Chondrocyte (in vitro differentiated cells): ENCODE data around the gene PVR. TPM values are rescaled to one million over a fixed set of nuclear protein-coding genes. Genes with fewer than 3 reads are reported as not detected.
A peak's percentile ranks its signal among the peaks of the same experiment; 100 is the strongest.

Experiments
- DNase-seq: peaks from one replicate; pipeline ENCODE4 v3.0.0; 2021; ENCODE audit warnings: mixed read lengths, low spot score
- H3K27ac Mint-ChIP-seq: one replicate; pipeline ENCODE4 v1.8.0; 2021; ENCODE audit warnings: mild to moderate bottlenecking, moderate library complexity, mixed read lengths; ENCODE audit not compliant: unreplicated experiment
- H3K27me3 Mint-ChIP-seq: 2 replicates; pipeline ENCODE4 v1.8.0; 2021; ENCODE audit warnings: low read depth, mixed read lengths
- H3K36me3 Mint-ChIP-seq: 2 replicates; pipeline ENCODE4 v1.8.0; 2021; ENCODE audit warnings: low read depth, mixed read lengths
- H3K4me1 Mint-ChIP-seq: 2 replicates; pipeline ENCODE4 v1.8.0; 2021; ENCODE audit warnings: low read depth, mild to moderate bottlenecking, mixed read lengths
- H3K4me3 Mint-ChIP-seq: one replicate; pipeline ENCODE4 v1.8.0; 2021; ENCODE audit warnings: mild to moderate bottlenecking, moderate library complexity, mixed read lengths; ENCODE audit not compliant: unreplicated experiment
- H3K9me3 Mint-ChIP-seq: 2 replicates; pipeline ENCODE4 v1.8.0; 2021; ENCODE audit warnings: low read depth, mixed read lengths
- CTCF ChIP-seq: fragments of 200-600 bp; sonication (generic); IDR thresholded peaks from 2 replicates; pipeline ENCODE4 v1.5.0; 2021; ENCODE audit warnings: antibody characterized with exemption, mild to moderate bottlenecking, moderate library complexity
- total RNA-seq: library from RNA; stranded (reverse); gene quantifications from 3 replicates; pipeline ENCODE4 v1.2.1, GENCODE V29; 2021

The PVR gene
- total RNA-seq, 1 donor from 2014 or later = 89.7 TPM

GRCh38 chr19:44641501-44642265 lies 2.0 kb upstream of the PVR start:
- no peaks in the 10 kb centered on the region for H3K9me3 Mint-ChIP-seq

DNA sequence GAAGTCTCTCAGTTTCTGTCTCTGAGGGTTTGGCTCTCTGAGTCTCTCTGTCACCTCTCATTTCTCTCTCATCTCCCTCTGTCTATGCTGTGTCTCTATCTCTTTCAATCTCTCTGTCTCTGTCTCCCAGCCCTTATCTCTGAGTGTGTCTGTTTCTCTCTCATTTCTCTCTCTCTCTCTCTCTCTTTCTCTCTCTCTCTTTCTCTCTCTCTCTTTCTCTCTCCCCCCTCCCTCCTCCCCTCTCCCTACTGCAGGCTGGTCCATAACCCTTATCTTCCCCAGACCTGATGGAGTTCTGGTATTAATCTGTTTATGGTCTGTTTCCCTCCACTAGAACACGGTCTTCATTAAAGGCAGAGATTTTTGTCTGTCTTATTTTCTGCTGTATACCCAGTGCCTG lies 1.3 kb upstream of the PVR start:
- H3K4me1 Mint-ChIP-seq = peaks cover 47% of the 10 kb centered on the region
- no peak for TF ChIP-seq CTCF
- H3K27ac Mint-ChIP-seq = no peak overlapping the region
- no peaks in the 10 kb centered on the region for H3K36me3 Mint-ChIP-seq
- H3K4me3 Mint-ChIP-seq = no peak overlapping the region
- H3K27me3 Mint-ChIP-seq = no peaks in the 10 kb centered on the region
- no peaks in the 10 kb centered on the region for H3K9me3 Mint-ChIP-seq
- no peak for DNase-seq

More at GRCh38 chr19:44641501-44642265, 2.0 kb upstream of the PVR start:
- Mint-ChIP-seq H3K27ac (no peak overlapping the region), H3K4me3 (no peak overlapping the region), H3K4me1 (peaks cover 42% of the 10 kb centered on the region), H3K36me3 (no peaks in the 10 kb centered on the region), H3K27me3 (no peaks in the 10 kb centered on the region)
- no peak for TF ChIP-seq CTCF
- no peak for DNase-seq

- H3K9me3 Mint-ChIP-seq = no peaks in the 10 kb centered on the region
- H3K27me3 Mint-ChIP-seq = no peaks in the 10 kb centered on the region
- no peak for DNase-seq
- peak overlapping the region; percentile 90 for H3K4me3 Mint-ChIP-seq
- H3K36me3 Mint-ChIP-seq = peaks cover 5% of the 10 kb centered on the region
- TF ChIP-seq CTCF = no peak
- peaks cover 50% of the 10 kb centered on the region for H3K4me1 Mint-ChIP-seq
- peak overlapping the region; percentile 90 for H3K27ac Mint-ChIP-seq
These were observed 799 bp downstream of the PVR start for GRCh38 chr19:44644402-44645016.

DNA sequence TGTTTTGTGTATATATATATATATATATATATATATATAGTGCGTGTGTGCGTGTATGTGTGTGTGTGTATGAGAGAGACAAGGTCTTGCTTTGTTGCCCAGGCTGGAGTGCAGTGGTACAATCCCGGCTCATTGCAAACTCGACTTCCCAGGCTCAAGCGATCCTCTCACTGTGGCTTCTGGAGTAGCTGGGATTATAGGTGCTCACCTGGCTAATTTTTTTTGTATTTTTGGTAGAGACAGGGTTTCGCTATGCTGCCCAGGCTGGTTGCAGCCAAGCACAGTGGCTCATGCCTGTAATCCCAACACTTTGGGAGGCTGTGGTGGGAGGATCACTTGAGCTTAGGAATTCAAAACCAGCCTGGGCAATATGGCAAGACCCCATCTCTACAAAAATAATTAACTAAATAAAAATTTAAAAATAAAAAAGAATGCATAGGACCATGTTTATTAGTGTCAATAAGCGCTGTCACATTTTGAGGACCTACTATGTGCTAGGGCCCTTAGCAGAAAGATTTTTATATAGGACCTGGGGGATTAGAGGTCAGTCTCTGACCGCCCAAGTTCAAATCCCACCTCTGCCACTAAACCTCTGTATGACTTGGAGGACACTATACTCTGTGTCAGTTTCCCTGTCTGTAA lies 1.8 kb downstream of the PVR start:
- peaks cover 43% of the 10 kb centered on the region for H3K4me1 Mint-ChIP-seq
- peak overlapping the region; percentile 49 for H3K27ac Mint-ChIP-seq
- H3K9me3 Mint-ChIP-seq = no peaks in the 10 kb centered on the region
- TF ChIP-seq CTCF = no peak
- DNase-seq = no peak
- H3K36me3 Mint-ChIP-seq = peaks cover 11% of the 10 kb centered on the region
- H3K27me3 Mint-ChIP-seq = no peaks in the 10 kb centered on the region
- peak overlapping the region; percentile 51 for H3K4me3 Mint-ChIP-seq

GRCh38 chr19:44646049-44646416 lies 2.3 kb downstream of the PVR start:
- H3K36me3 Mint-ChIP-seq = peaks cover 14% of the 10 kb centered on the region
- H3K27me3 Mint-ChIP-seq = no peaks in the 10 kb centered on the region
- DNase-seq = no peak
- no peaks in the 10 kb centered on the region for H3K9me3 Mint-ChIP-seq
- peak overlapping the region; percentile 22 for H3K27ac Mint-ChIP-seq
- H3K4me3 Mint-ChIP-seq = no peak overlapping the region
- no peak for TF ChIP-seq CTCF
- peaks cover 40% of the 10 kb centered on the region for H3K4me1 Mint-ChIP-seq
